T-helper 2 cell treated with Interferon-gamma antibody and Interleukin-4, amounts not matched to agents 100 ng/mL and 5 ng/mL, for 36 hours (primary cell): ENCODE data around the gene POU6F2. TPM values are rescaled to one million over a fixed set of nuclear protein-coding genes. Genes with fewer than 3 reads are reported as not detected.
"Not testable (repeated sequence)": the region's sequence is repeated elsewhere in the genome, so short reads cannot be mapped to it uniquely, and the experiment has no call there.

Source experiments
- intact Hi-C: fragments of 100-400 bp; cut with micrococcal nuclease; formaldehyde crosslinking; loops from one replicate; pipeline ENCODE4 v1.15.1; 2023
- total RNA-seq: library from RNA; stranded (reverse); gene quantifications from 2 replicates; pipeline ENCODE4 v1.2.3, GENCODE V29; 2022

Gene POU6F2, protein sequence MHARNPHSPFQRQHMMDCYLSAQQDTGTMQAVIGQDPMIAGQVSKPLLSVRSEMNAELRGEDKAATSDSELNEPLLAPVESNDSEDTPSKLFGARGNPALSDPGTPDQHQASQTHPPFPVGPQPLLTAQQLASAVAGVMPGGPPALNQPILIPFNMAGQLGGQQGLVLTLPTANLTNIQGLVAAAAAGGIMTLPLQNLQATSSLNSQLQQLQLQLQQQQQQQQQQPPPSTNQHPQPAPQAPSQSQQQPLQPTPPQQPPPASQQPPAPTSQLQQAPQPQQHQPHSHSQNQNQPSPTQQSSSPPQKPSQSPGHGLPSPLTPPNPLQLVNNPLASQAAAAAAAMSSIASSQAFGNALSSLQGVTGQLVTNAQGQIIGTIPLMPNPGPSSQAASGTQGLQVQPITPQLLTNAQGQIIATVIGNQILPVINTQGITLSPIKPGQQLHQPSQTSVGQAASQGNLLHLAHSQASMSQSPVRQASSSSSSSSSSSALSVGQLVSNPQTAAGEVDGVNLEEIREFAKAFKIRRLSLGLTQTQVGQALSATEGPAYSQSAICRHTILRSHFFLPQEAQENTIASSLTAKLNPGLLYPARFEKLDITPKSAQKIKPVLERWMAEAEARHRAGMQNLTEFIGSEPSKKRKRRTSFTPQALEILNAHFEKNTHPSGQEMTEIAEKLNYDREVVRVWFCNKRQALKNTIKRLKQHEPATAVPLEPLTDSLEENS
- total RNA-seq, result not detected in 2 replicates

DNA sequence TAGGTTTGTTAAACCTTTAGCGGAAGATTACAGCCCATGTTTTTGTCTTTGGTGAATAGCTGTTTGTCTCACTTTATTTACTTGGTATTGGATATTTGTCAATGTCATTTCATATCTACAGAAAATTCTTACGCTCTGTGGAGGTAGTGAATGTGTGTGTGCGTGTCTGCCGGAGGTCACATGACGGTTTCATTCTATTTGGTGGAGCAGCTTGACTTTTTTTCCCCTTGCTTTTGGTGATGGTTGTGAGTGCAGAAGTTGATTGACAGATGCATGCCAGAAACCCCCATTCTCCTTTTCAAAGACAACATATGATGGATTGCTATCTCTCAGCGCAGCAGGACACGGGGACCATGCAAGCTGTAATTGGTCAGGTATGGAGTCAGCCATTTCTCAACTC, at the start of gene POU6F2:
Gene POU6F2, plus strand, starts transcription at position 225 of the 400 bp plus-strand sequence. Its CDS starts 45 bp downstream, at position 270.
- intact Hi-C loops, result no loop called here

DNA sequence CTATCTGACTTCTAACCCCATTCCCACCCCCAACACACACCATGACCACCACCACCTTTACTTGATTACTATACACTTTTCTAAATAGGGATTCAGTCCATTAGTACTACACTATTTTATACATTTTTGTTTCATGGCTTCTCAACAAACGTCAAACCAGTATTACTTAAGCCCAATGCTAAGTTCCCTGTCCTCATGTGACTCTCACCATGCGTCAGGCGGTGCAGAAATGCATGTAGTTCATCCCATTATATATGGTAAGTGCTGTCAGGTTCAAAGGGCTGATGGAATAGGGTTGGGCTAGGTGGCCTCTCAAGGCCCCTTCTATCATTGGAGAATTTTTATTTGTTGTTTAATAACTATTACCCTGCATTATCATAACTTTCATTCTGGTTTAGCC, 49.2 kb upstream of the POU6F2 start:
- intact Hi-C loops, result no loop called here

DNA sequence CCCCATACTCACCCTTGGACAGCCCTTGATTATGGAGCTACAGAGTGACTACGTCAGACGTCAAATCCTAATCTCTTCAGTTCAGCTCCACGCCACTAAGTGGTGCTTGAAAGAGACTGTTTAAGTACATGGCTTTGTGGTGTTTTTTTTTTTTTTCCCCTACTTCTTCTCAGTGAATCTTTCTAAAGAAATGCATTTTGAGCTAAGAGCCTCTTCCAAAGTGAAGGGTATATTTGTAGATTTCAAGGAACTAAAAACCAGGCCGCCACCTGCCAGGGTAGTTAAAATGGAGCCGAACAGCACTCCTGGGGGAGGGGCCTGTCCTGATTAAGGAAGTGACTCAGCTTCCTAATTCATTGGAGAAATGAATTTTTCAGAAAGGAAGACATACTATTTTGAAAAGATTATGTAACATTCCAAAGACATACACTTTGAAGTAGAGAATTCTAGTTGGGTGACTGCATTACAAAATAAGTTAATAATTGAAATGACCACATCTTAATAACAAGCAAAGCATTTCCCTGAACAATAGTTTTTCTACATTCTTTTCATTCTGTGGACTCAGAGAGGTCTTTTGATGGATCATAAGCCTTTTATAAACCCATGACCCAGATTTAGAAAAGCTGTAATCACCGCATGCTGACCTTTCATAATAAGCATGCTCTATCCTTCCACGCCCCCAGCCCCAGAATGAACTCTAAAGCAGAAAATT, 48.1 kb upstream of the POU6F2 start:
- intact Hi-C loops, result no loop called here

DNA sequence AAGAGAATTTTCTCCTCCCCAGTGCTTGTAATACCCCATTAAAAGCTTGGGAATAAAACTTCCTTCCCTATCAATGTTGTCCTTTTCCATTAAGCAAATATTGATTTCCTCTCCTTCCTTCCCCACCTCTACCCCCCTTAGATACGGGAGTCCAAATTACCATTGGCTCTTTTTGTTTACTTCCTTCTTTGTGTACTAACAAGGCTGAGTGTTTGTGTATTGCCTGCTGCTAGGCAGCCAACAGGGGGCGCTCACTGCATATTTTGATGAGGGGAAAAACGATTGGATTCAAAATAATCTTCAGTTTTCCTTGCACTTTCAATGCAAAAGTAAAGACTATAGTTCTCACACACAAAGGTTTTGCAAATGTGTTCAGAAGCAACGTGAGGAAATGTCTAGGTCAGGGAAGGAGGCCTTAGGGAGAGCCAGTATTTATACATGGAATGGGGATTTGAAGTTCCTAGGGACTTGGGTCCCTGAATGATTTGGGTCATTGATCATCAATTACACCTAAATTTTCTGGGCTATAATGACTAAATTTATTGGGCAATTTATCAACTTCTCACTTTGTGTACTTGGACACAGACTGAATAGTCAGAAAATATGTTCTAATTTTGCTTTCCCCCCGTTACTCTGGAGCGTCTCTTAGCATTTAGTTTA, 45.1 kb upstream of the POU6F2 start:
- intact Hi-C loops, result loop anchor here (1.0 to 2.0 kb wide), 3 partner anchors 135 to 588 kb away; no protein-coding TSS in a partner anchor

DNA sequence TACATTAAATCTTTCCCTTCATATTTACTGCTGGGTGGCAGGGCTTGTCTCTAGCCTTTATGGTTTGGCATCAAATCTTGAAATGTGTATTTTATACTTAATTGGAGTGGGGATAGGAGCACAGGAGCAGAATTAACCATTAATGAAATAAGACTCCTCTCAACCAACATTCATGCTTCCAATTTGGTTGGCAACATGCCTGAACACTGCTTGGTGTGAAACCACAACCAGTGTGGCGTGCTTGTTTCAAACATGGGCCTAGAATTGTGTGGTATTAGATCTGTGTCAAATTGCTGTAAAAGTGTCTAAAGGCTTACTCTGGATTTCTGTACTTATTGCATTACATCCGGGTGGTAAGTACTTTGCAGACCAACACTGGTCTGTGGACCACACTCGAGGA, 43.7 kb upstream of the POU6F2 start:
- intact Hi-C loops, result no loop called here

DNA sequence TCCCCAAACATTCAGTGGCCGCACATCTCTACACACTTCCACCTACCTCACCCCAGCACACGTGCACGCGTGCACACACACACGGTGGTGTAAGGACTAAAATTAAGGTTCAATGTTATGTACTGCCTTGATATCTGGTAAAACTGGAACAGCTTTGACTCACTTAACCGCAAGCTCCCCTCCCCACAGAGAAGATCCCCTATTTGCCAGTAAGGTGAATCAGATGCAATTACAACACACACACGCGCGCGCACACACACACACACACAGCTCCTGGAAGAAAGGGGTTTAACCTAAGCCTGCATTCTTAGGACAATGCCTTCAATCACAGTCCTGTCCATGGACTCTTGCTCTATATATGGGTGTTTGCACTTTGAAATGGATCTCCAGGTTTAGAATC, 43.2 kb upstream of the POU6F2 start:
- intact Hi-C loops, result no loop called here

DNA sequence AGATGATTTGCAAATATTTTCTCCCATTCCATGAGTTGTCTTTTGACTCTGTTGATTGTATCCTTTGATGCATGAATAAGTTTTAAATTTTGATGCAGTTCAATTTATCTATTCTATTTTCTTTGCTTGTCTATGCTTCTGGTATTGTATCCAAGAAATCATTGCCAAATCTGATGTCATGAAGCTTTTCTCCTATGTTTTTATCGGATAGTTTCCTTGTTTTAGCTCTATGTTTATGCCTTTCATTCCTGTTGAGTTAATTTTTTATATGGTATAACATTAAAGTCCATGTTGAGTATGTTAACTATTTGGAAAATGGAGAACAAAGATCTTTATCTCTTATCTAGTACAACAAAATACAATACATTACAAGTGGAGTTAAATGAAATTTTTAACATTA, 41.1 kb upstream of the POU6F2 start:
- intact Hi-C loops, result no loop called here

DNA sequence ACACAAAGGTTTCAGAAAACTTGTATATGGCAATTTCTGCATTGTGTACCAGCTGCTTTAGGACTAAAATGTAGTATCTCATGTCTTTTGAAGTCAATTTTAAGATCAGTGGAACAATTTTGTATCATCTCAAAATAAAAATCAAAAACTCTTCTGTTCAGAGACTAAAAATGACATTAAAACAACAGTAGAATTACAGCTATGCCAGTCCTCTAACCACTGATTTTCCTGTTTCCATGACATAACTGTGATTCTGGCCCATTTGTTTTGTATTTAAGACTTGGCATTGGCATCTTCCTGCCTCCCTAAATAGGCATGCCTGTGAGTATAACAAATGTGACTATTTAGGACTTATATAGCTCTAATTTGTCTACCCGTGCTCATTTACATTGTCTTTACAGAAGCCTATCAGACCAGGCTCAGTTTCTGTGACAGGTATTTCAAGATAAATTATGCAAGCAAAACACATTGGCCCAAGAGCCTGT, 39.7 kb upstream of the POU6F2 start:
- intact Hi-C loops, result no loop called here

DNA sequence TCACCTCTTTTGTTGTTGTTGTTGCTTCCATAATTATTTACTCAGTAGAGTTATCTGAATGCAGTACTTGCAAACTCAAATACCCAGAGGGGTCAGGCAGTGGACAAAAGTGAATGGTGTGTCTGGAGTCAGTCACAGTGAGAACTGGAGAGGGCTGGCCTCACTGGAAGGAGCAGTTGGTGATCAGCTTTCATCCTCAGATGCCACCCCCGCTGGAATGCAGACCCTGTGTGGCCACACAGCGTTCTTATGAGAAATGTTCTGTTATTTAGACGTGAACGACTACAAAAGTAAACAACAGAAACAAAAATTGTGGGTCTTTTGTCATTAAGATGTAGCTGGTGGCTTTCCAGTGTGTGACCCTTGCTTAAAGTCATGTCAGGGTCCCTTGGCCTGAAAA, 39.1 kb upstream of the POU6F2 start:
- intact Hi-C loops, result no loop called here

DNA sequence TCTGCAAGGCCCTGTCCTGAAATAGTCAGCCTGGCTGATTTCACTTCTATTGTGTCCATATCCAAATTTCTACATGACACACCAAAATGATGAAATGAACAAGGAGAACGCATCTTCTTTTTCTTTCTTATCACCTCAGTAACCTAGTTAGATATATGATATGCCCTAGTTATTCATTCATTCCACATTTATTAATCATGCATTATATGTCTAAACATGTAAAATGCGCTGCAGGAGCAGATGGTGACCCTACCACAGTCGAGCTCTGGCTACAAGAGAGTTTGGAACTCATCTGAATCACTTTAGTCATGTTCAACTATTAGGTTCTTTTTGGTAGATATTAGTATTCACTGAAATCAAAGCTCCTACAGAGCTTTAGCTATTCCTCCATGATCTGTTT, 36.9 kb upstream of the POU6F2 start:
- intact Hi-C loops, result no loop called here

DNA sequence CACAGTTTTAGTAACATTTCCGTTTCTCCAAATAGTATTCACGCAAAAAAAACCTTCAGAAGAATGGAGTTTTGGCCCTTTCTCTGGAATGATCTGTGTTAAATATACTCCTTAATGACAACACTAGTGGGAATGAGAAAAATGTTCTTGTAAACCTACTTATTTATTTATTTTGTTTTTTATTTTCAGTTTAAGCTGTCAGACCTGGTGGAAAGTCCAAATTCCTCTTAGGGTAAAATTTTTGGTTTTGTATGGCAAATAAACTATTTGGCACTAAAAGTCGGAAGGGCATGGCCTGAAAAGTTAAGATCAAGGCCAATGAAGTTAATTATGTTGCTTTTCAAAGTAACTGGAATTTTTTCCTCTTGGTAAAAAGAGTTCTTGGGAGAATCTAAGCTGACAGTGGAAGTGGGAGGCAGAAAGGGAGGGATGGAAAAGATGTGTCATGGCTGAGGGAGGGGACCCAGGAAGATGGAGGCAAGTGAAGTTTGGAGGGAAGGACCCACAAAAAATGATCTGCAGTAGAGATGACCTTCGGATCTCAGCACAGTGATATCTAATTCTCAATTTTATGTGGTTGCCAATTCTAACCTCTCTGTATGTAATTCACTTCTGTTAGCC, 35.2 kb upstream of the POU6F2 start:
- intact Hi-C loops, result no loop called here

DNA sequence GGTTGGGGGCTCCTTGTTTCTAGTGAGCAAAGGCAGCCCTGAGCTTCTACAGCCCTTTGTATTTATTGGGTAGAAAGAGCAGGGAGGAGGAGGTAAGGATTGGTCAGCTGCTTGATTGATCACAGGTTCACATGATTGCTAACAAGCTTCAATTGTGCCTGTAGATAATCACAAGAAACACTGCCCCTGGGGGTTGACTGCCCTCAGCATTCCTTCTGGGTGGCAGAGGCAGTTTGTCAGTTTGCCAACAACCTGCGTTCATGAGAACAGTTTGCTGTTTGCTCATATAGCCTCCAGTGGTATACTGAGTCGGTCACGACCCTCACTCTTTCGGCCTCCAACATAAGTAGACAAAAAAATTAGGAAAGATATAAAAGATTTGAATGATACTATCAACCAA, 30.2 kb upstream of the POU6F2 start:
- intact Hi-C loops, result not testable (repeated sequence)

DNA sequence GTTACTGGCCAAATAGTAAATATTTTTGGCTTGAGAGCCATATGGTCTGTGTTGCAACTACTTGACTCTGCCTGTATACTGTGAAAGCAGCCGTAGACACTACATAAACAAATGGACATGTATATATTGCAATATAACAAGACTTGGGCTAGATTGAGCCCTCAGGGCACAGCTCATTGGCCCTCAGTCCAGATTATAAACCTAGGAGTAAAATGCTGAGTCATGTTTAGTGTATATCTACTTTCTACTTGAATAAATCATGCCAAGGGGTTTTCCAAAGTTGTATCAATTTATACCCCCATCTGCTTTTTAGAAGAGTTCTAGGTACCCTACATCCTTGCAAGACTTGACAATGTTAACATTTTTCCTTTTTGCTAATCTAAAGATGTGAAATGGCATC, 27.4 kb upstream of the POU6F2 start:
- intact Hi-C loops, result no loop called here

DNA sequence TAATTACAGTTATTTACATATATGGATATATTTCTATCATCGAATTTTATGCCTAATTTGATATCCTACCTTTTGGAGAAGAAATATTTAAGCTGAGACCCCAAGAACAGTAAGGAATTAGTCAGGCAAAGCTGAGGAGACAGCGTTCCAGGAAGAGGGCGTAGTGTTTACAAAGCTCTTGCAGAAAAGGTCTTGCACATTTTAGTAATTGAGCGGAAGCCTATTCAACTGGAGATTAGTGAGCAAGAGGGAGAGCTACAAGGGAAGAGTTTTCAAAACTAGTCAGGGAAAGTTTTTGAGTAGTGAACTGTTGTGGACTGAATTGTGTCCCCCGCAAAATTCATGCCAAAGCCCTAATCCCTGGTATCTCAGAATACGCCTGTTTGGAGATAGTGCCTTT, 26.5 kb upstream of the POU6F2 start:
- intact Hi-C loops, result no loop called here

DNA sequence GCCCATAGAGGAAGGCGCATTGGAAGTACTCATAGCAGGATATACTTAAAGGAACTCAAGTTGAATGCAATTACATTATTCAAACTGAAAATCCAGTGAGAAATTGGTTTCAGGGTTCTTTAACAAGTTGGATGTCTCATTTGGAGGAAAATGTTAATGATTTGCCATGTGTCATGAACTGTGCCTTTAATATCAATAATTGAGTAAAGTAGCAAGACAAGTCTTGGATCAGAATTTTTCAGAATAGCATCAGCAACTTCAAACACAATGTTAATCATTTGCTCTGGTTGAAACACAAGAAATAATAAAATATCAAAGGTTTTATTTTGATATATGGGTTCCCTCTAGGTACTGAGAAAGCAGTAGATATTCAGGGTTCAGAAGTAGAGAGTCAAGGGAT, 24.5 kb upstream of the POU6F2 start:
- intact Hi-C loops, result no loop called here

DNA sequence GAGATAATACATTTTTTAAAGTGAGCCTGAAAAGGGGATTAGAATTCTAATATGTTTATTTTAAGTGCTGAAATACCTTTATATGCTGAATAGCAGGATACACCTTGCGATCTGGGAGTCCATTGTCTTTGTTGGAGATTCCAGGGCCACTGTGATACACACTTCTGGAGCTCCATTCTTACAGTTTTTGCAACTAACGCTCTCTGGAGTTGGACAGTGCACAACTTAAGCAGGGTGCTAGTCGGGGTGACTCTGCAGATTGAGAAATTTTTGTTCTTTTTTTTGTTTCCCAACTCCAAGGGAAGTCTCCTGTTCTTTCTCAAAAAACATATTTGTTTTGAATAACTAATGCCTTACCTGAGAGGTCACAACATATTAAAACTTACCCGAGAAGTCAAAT, 23.7 kb upstream of the POU6F2 start:
- intact Hi-C loops, result no loop called here

DNA sequence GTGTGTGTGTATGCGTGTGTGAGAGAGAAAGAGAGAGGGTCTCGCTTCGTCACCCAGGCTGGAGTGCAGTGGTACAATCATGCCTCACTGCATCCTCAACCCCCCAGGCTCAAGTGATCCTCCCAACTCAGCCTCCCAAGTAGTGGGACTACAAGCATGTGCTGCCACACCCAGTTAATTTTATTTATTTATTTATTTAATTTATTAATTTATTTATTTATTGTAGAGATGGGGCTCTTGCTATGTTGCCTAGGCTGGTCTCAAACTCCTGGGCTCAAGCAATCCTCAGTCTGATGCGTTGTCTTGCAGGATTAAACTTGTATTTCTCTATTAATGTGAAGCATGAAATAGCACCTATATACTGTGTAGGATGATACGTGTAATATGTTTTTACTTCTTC, 21.8 kb upstream of the POU6F2 start:
- intact Hi-C loops, result no loop called here

DNA sequence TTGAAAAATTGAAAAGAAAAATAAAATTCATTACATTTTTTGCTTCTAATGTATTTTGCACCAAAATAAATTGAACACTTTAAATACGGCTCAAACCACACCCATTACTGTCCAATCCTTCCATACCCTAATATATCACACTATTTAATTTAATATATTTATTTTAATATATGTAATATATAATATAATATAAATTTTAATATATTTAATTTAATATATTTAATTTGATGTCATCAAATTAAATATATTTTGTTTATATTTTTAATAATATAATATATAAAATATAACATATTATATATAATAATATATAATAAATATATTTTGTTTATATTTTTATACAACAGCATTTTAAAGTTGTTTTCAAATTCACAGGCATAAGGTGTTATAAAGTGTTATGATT, 15.7 kb upstream of the POU6F2 start:
- intact Hi-C loops, result no loop called here

DNA sequence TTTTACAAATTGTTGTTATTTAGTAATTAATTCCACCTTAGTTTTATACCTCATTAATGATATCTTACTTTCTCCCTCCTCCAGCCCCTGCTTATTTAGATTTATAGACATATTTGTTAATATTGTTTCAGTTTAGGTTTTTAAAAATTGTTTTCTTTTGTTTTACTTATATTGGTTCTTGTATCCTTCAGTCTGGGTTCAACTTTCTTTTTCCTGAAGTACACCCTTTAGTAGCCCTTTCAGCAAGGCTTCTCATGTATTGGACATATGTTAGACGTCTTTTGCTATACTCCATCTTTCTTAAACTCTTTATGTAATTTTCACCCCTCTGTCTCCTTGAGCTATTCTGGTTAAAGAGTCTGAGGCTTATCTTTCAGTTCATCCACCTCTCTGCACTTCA, 12.8 kb upstream of the POU6F2 start:
- intact Hi-C loops, result no loop called here

DNA sequence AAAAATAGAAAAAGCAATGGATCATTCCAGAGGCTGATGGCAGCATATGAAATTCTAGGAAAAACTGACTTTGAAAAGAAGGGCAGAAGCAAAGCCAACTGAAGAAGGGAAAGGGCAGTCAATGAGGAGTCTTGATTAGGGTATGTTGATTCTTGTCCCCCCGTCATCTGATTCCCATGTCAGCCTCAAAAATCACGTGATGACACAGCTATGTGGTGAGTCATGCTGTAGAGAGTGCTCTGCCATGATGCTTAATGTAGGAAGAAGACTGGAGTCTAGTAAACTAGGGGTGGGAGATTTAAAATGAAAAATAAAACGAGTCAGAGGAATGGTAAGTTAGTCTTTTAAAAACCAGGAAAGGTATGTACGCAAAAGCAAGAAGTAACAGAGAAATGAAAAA, 3.9 kb upstream of the POU6F2 start:
- intact Hi-C loops, result no loop called here

DNA sequence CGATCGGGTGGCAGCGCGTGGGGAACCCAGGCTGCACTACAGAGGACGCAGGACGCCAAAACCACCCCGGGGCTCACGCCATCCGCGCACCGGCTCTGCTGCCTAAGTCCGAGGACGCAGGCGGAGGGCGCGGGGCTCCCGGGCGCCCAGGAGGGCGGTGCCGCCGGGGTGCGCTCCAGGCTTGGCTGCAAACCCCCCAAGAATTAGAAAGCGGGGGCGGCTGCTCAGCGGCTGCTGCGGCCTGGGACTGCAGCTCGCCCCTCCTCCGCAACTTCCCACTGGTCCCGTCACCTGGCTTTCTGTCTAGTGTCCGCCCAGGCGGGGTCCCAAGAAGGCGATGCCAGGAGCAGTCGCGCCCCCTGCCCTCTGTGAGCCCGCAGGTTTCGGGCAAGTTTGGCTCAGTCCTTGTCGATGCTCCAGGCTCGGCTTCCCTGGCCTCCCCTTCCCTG, 1.7 kb upstream of the POU6F2 start:
- intact Hi-C loops, result no loop called here
